Neural cell (in vitro differentiated cells): ENCODE results near the gene NFXL1. TPM values are rescaled to one million over a fixed set of nuclear protein-coding genes. Genes with fewer than 3 reads are reported as not detected.
"Not testable (repeated sequence)": the region's sequence is repeated elsewhere in the genome, so short reads cannot be mapped to it uniquely, and the experiment has no call there.

Experiments
- H2AFZ ChIP-seq: fragments of 200-600, 300-800 bp; sonication (generic), shearing (Covaris generic); 2 replicates; pipeline ENCODE4 v1.6.0; 2014; ENCODE audit warnings: low read depth, mild to moderate bottlenecking, antibody characterized with exemption, low read length, moderate library complexity
- H3F3A ChIP-seq: fragments of 200-600 bp; shearing (Covaris generic); 2 replicates; pipeline ENCODE4 v1.6.1; 2016; ENCODE audit warnings: mild to moderate bottlenecking, moderate library complexity, mixed read lengths, antibody characterized with exemption, low read length; ENCODE audit not compliant: insufficient read depth, poor library complexity, severe bottlenecking
- H3K27ac ChIP-seq: fragments of 200-600, 300-800 bp; sonication (generic), shearing (Covaris generic); 2 replicates; pipeline ENCODE4 v1.5.1; 2014; ENCODE audit warnings: mild to moderate bottlenecking, low read length, moderate library complexity
- H3K27me3 ChIP-seq: fragments of 300-800, 200-600 bp; sonication (generic), shearing (Covaris generic); 2 replicates; pipeline ENCODE4 v1.6.0; 2014; ENCODE audit warnings: mild to moderate bottlenecking, low read depth, low read length, moderate library complexity; ENCODE audit not compliant: insufficient read depth
- H3K36me3 ChIP-seq: fragments of 300-800, 200-600 bp; sonication (generic), shearing (Covaris generic); 2 replicates; pipeline ENCODE4 v1.5.1; 2014; ENCODE audit warnings: mild to moderate bottlenecking, antibody characterized with exemption, low read length, moderate library complexity; ENCODE audit not compliant: insufficient read depth
- H3K4me2 ChIP-seq: fragments of 300-800, 200-600 bp; sonication (generic), shearing (Covaris generic); 2 replicates; pipeline ENCODE4 v1.6.0; 2014; ENCODE audit warnings: mild to moderate bottlenecking, low read length
- H3K4me3 ChIP-seq: fragments of 300-800, 200-600 bp; sonication (generic), shearing (Covaris generic); 2 replicates; pipeline ENCODE4 v1.5.1; 2014; ENCODE audit warnings: mild to moderate bottlenecking, low read length, moderate library complexity
- H3K79me2 ChIP-seq: fragments of 200-600 bp; shearing (Covaris generic); replicated peaks from 2 replicates; pipeline ENCODE4 v1.6.0; 2014; ENCODE audit warnings: mild to moderate bottlenecking, low read length, moderate library complexity; ENCODE audit not compliant: insufficient read depth
- H3K9ac ChIP-seq: fragments of 300-800, 200-600 bp; sonication (generic), shearing (Covaris generic); 2 replicates; pipeline ENCODE4 v1.6.1; 2016; ENCODE audit warnings: mild to moderate bottlenecking, low read length, mixed read lengths
- H3K9me2 ChIP-seq: fragments of 200-600 bp; shearing (Covaris generic); 2 replicates; pipeline ENCODE4 v1.6.1; 2016; ENCODE audit warnings: mild to moderate bottlenecking, low read length, mixed read lengths; ENCODE audit not compliant: insufficient read depth
- H3K9me3 ChIP-seq: fragments of 200-600, 300-800 bp; sonication (generic), shearing (Covaris generic); 2 replicates; pipeline ENCODE4 v1.6.1; 2016; ENCODE audit warnings: mild to moderate bottlenecking, mixed run types, low read length, moderate library complexity, mixed read lengths
- H4K20me1 ChIP-seq: fragments of 200-600 bp; shearing (Covaris generic); 2 replicates; pipeline ENCODE4 v1.6.1; 2016; ENCODE audit warnings: mild to moderate bottlenecking, mixed run types; ENCODE audit not compliant: insufficient read depth
- EP300 ChIP-seq: fragments of 450-650 bp; conservative IDR thresholded peaks from 2 replicates; pipeline ENCODE4 v1.6.1; 2014; ENCODE audit warnings: antibody characterized with exemption, mild to moderate bottlenecking, moderate library complexity; ENCODE audit not compliant: poor library complexity, severe bottlenecking
- EZH2 ChIP-seq: fragments of 200-600, 300-800 bp; shearing (Covaris generic), sonication (generic); IDR thresholded peaks from 2 replicates; pipeline ENCODE4 v1.6.1; 2014; ENCODE audit warnings: antibody characterized with exemption, low read length, borderline replicate concordance, mild to moderate bottlenecking; ENCODE audit not compliant: insufficient read depth, poor library complexity, severe bottlenecking
- MXI1 ChIP-seq: fragments of 450-650 bp; conservative IDR thresholded peaks from 2 replicates; pipeline ENCODE4 v1.6.1; 2014; ENCODE audit warnings: antibody characterized with exemption, mild to moderate bottlenecking; ENCODE audit not compliant: poor library complexity, severe bottlenecking
- POLR2AphosphoS5 ChIP-seq: IDR thresholded peaks from 2 replicates; pipeline ENCODE4 v1.6.1; 2012
- RAD21 ChIP-seq: fragments of 450-650 bp; conservative IDR thresholded peaks from 2 replicates; pipeline ENCODE4 v1.6.1; 2014; ENCODE audit warnings: antibody characterized with exemption, mild to moderate bottlenecking, moderate library complexity
- SMC3 ChIP-seq: fragments of 450-650 bp; conservative IDR thresholded peaks from 2 replicates; pipeline ENCODE4 v1.6.1; 2014; ENCODE audit warnings: antibody characterized with exemption, mild to moderate bottlenecking, moderate library complexity; ENCODE audit not compliant: poor library complexity
- TAF1 ChIP-seq: IDR thresholded peaks from 2 replicates; pipeline ENCODE4 v1.6.1; 2012; ENCODE audit warnings: low read depth
- polyA plus RNA-seq: library from polyadenylated mRNA; depleted of rRNA; stranded (reverse); fragments of >200 nt; gene quantifications from 2 replicates; pipeline ENCODE4 v1.2.3, GENCODE V29; 2014
- TF ChIP-seq, protein P1 (sequence below): fragments of 450-650 bp; IDR thresholded peaks from 2 replicates; pipeline ENCODE4 v1.5.1; 2014; ENCODE audit warnings: antibody characterized with exemption, mild to moderate bottlenecking, moderate library complexity; ENCODE audit not compliant: poor library complexity, severe bottlenecking
- TF ChIP-seq, protein P2 (sequence below): IDR thresholded peaks from 2 replicates; pipeline ENCODE4 v1.6.1; 2012; ENCODE audit warnings: borderline replicate concordance

Gene NFXL1
- polyA plus RNA-seq, 1 donor from 2014 or later, result 15.8 TPM

DNA sequence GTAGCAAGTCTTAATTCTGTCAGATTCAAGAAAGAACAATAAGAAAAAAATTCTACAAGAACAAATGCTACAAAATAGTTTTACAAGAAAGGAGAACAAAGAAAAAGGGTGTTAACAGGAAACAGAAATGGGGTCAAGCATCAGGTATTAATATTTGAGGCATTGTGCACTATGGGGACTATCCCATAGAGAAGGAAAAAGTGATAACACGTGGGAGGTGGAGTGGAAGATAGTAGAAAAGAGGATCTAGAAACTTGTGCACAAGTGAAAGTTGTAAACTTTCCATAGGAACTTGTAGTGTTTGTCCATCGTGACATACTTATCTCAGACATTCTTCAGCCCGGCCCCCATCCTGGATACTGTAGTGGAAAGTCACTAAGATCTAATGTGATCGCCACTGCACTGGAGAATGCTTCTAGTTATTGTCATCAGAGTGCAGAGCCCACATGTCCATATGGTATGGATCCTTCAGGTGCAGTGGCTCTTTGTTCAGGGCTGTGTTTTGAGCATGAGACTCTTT lies 15.4 kb upstream of the NFXL1 start:
- H3F3A ChIP-seq, result no peaks in the 10 kb centered on the region
- no peaks in the 10 kb centered on the region for H3K9me3 ChIP-seq
- H4K20me1 ChIP-seq, result no peaks in the 10 kb centered on the region
- no peak overlapping the region for H2AFZ ChIP-seq
- no peak overlapping the region for H3K4me2 ChIP-seq
- H3K79me2 ChIP-seq, result no peaks in the 10 kb centered on the region
- TF ChIP-seq, protein P1, sequence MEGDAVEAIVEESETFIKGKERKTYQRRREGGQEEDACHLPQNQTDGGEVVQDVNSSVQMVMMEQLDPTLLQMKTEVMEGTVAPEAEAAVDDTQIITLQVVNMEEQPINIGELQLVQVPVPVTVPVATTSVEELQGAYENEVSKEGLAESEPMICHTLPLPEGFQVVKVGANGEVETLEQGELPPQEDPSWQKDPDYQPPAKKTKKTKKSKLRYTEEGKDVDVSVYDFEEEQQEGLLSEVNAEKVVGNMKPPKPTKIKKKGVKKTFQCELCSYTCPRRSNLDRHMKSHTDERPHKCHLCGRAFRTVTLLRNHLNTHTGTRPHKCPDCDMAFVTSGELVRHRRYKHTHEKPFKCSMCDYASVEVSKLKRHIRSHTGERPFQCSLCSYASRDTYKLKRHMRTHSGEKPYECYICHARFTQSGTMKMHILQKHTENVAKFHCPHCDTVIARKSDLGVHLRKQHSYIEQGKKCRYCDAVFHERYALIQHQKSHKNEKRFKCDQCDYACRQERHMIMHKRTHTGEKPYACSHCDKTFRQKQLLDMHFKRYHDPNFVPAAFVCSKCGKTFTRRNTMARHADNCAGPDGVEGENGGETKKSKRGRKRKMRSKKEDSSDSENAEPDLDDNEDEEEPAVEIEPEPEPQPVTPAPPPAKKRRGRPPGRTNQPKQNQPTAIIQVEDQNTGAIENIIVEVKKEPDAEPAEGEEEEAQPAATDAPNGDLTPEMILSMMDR, result no peak
- TF ChIP-seq, protein P2, sequence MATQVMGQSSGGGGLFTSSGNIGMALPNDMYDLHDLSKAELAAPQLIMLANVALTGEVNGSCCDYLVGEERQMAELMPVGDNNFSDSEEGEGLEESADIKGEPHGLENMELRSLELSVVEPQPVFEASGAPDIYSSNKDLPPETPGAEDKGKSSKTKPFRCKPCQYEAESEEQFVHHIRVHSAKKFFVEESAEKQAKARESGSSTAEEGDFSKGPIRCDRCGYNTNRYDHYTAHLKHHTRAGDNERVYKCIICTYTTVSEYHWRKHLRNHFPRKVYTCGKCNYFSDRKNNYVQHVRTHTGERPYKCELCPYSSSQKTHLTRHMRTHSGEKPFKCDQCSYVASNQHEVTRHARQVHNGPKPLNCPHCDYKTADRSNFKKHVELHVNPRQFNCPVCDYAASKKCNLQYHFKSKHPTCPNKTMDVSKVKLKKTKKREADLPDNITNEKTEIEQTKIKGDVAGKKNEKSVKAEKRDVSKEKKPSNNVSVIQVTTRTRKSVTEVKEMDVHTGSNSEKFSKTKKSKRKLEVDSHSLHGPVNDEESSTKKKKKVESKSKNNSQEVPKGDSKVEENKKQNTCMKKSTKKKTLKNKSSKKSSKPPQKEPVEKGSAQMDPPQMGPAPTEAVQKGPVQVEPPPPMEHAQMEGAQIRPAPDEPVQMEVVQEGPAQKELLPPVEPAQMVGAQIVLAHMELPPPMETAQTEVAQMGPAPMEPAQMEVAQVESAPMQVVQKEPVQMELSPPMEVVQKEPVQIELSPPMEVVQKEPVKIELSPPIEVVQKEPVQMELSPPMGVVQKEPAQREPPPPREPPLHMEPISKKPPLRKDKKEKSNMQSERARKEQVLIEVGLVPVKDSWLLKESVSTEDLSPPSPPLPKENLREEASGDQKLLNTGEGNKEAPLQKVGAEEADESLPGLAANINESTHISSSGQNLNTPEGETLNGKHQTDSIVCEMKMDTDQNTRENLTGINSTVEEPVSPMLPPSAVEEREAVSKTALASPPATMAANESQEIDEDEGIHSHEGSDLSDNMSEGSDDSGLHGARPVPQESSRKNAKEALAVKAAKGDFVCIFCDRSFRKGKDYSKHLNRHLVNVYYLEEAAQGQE, result no peak
- no peak for TF ChIP-seq MXI1
- TF ChIP-seq TAF1, result no peak
- no peak for TF ChIP-seq EZH2
- TF ChIP-seq RAD21, result no peak
- TF ChIP-seq SMC3, result no peak
- TF ChIP-seq EP300, result no peak
- TF ChIP-seq POLR2AphosphoS5, result no peak
- H3K36me3 ChIP-seq, result no peaks in the 10 kb centered on the region
- H3K27me3 ChIP-seq, result no peaks in the 10 kb centered on the region
- no peak overlapping the region for H3K9ac ChIP-seq
- no peaks in the 10 kb centered on the region for H3K9me2 ChIP-seq
- no peak overlapping the region for H3K27ac ChIP-seq
- H3K4me3 ChIP-seq, result no peak overlapping the region

DNA sequence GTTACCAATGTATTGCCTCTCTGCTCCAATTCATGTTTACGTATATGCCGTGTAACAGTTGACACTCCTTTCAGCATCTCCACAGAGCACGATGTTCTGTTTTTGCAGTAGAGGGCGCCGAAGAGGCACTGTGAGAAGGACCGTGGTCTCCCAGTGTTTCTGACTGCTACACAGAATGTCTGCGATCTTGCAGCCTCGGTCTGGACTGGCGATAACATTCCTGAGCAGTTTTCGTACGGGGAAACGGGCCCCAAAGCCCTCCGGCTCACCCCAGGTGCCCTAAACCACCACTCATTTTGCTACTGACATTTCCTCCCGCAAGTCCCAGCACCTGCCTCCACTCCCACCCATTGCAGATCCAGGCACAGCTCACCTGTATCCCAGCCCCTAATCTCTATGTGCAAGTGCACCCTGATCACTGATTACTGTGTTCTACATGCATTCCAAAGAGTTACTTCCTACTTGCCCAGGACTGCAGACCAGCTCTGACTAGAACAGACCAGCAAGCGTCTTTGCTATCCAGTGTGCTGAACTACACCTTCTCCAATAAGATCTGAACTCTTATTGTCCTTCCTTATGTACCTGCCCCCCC lies 12.4 kb upstream of the NFXL1 start:
- H3K9ac ChIP-seq, result no peak overlapping the region
- no peak for TF ChIP-seq EP300
- peak; percentile 46 for TF ChIP-seq RAD21
- TF ChIP-seq, protein P1, result peak; percentile 62
- TF ChIP-seq, protein P2, result no peak
- TF ChIP-seq TAF1, result no peak
- peak; percentile 61 for TF ChIP-seq SMC3
- TF ChIP-seq EZH2, result no peak
- TF ChIP-seq MXI1, result no peak
- TF ChIP-seq POLR2AphosphoS5, result no peak
- H4K20me1 ChIP-seq, result no peaks in the 10 kb centered on the region
- no peaks in the 10 kb centered on the region for H3K36me3 ChIP-seq
- no peak overlapping the region for H2AFZ ChIP-seq
- H3K4me3 ChIP-seq, result peak overlapping the region; percentile 41
- H3K9me3 ChIP-seq, result no peaks in the 10 kb centered on the region
- H3K27ac ChIP-seq, result no peak overlapping the region
- no peaks in the 10 kb centered on the region for H3K9me2 ChIP-seq
- H3K79me2 ChIP-seq, result no peaks in the 10 kb centered on the region
- H3K27me3 ChIP-seq, result no peaks in the 10 kb centered on the region
- H3K4me2 ChIP-seq, result no peak overlapping the region
- no peaks in the 10 kb centered on the region for H3F3A ChIP-seq

DNA sequence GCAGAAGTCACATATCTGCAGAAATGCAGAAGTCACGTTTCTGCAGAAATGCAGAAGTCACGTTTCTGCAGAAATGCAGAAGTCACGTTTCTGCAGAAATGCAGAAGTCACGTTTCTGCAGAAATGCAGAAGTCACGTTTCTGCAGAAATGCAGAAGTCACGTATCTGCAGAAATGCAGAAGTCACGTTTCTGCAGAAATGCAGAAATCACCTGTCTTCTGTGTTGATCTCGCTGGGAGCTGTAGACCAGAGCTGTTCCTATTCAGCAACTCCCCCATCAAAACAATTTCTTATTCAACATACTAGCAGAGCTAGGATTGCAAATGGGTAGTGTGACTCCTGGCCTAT lies 8.9 kb upstream of the NFXL1 start:
- not testable (repeated sequence) for H3K9ac ChIP-seq, H3K4me2 ChIP-seq

More for the DNA sequence above, 8.9 kb upstream of the NFXL1 start:
- not testable (repeated sequence) for H3K9me3 ChIP-seq, H4K20me1 ChIP-seq, H3K79me2 ChIP-seq, H3K36me3 ChIP-seq, H3K27ac ChIP-seq, H3F3A ChIP-seq, H3K9me2 ChIP-seq, H2AFZ ChIP-seq, H3K4me3 ChIP-seq, H3K27me3 ChIP-seq
